GM08714 (cell line): Measurements from ENCODE around the gene OOSP1.

Experiments used
- H3K4me3 ChIP-seq: fragments of 200-500 bp; sonication (Bioruptor generic); 2 replicates; pipeline ENCODE4 v1.5.1; 2014; ENCODE audit warnings: mild to moderate bottlenecking, low read length, inconsistent platforms
- ZNF274 ChIP-seq: IDR thresholded peaks from 2 replicates; pipeline ENCODE4 v1.6.1; 2012; ENCODE audit warnings: mild to moderate bottlenecking, low read depth, low read length

The OOSP1 gene

DNA sequence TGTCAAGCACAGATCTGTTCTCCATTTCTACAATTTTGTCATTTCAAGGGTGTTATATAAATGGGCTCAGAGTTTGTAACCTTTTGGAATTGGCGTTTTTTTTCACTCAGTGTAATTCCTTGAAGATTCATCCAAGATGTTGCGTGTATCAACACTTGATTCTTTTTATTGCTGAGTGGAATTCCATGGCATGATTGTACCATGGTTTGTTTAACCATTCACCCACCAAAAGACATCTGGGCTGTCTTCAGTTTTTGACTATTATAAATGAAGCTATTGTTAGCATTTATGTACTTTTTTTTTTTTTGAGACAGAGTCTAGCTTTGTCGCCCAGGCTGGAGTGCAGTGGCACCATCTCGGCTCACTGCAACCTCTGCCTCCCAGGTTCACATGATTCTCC is 2.9 kb downstream of the OOSP1 start:
- no peak for TF ChIP-seq ZNF274
- no peak overlapping the region for H3K4me3 ChIP-seq

GRCh38 chr11:59943997-59944714 is 5.9 kb downstream of the OOSP1 start:
- H3K4me3 ChIP-seq: no peak overlapping the region
- no peak for TF ChIP-seq ZNF274

DNA sequence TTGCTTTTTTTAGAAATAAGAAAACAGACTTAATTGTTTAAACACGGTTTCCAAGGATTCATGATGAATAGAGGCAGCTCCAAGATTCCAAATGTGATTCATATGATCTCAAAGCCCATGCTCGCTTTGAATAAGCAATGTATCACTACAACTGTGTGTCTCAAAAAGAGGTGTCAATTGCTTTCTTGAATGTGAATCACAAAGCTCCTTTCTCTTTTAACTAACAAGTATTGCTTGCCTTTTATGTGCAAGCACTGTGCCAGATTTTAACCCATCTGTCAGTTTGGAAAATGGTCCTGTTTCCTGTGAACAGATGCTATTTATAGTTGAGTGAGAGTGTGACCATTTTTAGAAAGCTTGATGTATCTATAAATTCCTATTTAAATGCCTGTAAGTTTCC is 6.5 kb downstream of the OOSP1 start:
- H3K4me3 ChIP-seq: no peak overlapping the region
- no peak for TF ChIP-seq ZNF274

- no peak for TF ChIP-seq ZNF274
- H3K4me3 ChIP-seq: no peak overlapping the region
Observed at GRCh38 chr11:59953463-59954218, 15.4 kb downstream of the OOSP1 start.

GRCh38 chr11:59954219-59954847 is 16.1 kb downstream of the OOSP1 start:
- no peak for TF ChIP-seq ZNF274
- no peak overlapping the region for H3K4me3 ChIP-seq

DNA sequence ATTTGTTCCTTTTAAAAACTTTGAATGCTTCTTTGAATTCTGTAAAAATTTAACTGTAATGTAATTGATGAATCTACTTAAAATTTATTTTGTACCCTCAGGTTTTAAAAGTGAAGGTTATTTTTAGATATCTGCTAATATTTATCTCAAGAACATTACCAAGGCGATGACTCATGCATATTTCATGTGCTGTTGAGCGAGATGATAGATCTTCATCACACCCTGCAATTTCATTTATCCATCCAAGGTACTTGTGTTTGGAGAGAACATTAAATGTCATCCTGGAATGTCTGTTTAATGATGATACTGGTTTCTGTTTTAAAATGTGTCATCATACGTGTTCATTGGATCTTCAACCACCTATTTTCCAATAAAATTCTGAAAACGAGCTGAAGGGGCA is 18.9 kb downstream of the OOSP1 start:
- no peak overlapping the region for H3K4me3 ChIP-seq
- TF ChIP-seq ZNF274: no peak

DNA sequence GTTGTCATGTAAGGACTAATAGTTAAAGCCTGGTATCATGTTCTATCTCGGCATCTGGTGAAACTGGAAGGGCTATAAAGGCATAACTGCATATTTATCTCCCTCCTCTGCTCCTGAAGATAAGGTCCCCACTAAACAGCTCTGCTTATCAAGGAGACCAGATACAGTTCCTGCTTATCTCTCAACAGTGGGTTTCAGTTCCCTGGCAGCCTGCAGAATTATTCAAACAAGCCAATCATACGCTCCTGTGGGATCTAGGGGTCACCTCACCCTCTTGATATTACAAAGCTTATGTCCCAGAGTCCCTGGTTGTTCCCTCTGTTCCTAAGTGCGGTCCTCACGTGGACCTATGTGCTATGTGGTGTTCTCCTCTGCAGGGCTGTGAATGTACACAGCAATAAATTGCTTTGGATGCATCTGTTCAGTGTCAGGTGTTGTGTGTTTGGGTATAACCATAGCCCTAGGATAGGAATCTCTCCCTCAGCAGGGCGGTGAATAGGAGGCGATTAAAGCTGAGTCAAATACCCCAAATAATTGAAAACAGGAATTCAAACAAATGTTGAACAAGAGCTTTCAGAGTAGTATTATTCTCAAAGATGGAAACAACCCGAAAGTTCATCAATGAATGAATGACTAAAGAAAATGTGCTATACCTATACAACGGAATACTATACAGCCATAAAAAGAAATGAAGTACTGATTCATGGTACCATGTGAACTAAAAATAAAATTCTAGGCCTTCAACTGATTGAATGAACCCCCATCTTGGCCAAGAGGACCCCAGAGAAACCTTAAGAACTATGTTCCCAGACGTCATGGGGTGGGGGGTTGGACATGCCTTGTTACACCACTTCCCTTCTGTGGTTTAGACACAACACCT is 22.5 kb downstream of the OOSP1 start:
- no peak for TF ChIP-seq ZNF274
- no peak overlapping the region for H3K4me3 ChIP-seq

DNA sequence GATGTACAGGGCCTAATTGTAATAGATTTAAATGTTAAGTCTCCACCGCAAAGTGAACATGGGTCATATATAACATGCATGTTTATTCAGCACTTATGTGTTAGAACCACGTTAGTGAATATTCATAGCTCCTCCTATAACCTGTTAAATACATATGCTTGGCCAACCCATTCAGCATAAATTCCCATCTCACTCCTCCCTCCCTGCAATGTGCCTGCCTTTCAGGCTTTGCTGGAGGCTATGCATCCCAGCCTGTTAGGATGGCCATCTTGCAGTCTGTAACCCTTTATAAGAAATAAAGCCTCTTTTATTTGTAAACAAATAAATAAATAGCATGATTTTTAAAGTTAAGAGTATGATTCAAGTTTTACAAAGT is 23.9 kb downstream of the OOSP1 start:
- TF ChIP-seq ZNF274: no peak
- H3K4me3 ChIP-seq: no peak overlapping the region

GRCh38 chr11:59963733-59964132 is 25.5 kb downstream of the OOSP1 start, which contains the start of gene OOSP4A:
OOSP4A (plus strand) TSS chr11:59964033; CDS start chr11:59964033, 0 bp downstream.
- TF ChIP-seq ZNF274: no peak
- no peak within 1 kb of the TSS for H3K4me3 ChIP-seq

GRCh38 chr11:59965424-59965823 is 27.2 kb downstream of the OOSP1 start:
- H3K4me3 ChIP-seq: no peak overlapping the region
- no peak for TF ChIP-seq ZNF274

DNA sequence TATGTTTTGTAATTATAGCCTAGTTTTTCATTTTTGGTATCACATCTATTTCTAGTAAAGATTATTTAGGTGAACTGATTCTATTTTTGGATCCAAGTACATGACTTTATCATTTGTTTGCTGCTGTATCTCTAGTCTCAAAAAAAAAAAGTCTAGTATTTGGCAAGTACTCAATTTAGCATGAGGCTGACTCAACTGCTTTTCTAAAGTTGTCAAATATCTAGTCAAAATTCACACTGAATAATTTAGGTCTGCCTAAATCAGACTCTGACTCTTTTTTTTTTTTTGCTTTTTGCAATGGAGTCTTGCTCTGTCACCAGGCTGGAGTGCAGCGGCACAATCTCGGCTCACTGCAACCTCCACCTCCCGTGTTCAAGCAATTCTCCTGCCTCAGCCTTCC is 28.0 kb downstream of the OOSP1 start:
- H3K4me3 ChIP-seq: no peak overlapping the region
- no peak for TF ChIP-seq ZNF274

GRCh38 chr11:59967677-59968394 is 29.6 kb downstream of the OOSP1 start:
- TF ChIP-seq ZNF274: no peak
- no peak overlapping the region for H3K4me3 ChIP-seq

DNA sequence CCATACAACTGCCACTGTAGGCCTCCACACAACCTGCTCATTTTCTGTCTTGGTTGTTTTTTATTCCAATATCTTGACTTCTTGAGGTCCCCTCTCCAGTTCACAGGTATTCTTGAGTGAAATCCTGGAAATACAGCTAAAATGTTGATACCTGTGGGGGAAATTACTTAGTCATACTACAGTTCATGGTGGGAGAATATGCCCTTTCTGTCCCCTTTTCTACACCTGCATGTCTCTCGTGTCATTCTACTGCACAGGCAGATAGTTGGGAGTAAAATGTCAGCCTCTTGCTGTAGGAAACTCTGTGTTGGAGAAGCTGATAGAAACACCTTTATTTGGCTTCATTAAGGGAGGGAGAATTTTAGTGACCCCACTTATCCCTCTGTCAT is 30.2 kb downstream of the OOSP1 start:
- no peak for TF ChIP-seq ZNF274
- no peak overlapping the region for H3K4me3 ChIP-seq
